Colonic mucosa (tissue), 4 donors: ENCODE results near the gene PEX3. TPM values are rescaled to one million over a fixed set of nuclear protein-coding genes. Genes with fewer than 3 reads are reported as not detected.
"Not testable (repeated sequence)": the region's sequence is repeated elsewhere in the genome, so short reads cannot be mapped to it uniquely, and the experiment has no call there.

Experiments
- DNase-seq: peaks from one replicate; pipeline ENCODE4 v3.0.0-alpha.2; 2020
- H3K27ac ChIP-seq: fragments of 200-600 bp; one replicate; pipeline ENCODE4 v1.8.0; 2021
- H3K27me3 ChIP-seq: fragments of 200-600 bp; one replicate; pipeline ENCODE4 v1.8.0; 2021
- H3K36me3 ChIP-seq: fragments of 200-600 bp; one replicate; pipeline ENCODE4 v1.8.0; 2021
- H3K4me1 ChIP-seq: fragments of 200-600 bp; one replicate; pipeline ENCODE4 v1.8.0; 2021; ENCODE audit warnings: mild to moderate bottlenecking
- H3K4me3 ChIP-seq: fragments of 200-600 bp; one replicate; pipeline ENCODE4 v1.8.0; 2021
- H3K9ac ChIP-seq, 2 donors: one replicate each; pipeline ENCODE4 v1.7.0; 2013; ENCODE audit warnings: control low read depth in 2 of 2, low read depth in 2 of 2, low read length in 2 of 2
- H3K9me3 ChIP-seq: fragments of 200-600 bp; one replicate; pipeline ENCODE4 v1.8.0; 2021
- intact Hi-C: fragments of 100-400 bp; cut with DNase I; formaldehyde crosslinking; loops from one replicate; pipeline ENCODE4 v1.14.1; 2022
- total RNA-seq, 2 donors: library from RNA; stranded (reverse); fragmentation: NEBNext Ultra II Directional in 1 of 2; extraction: Animal tissue kit (Norgen Biotek cat#: 25700) in 1 of 2; gene quantifications; one replicate each; pipeline ENCODE4 v1.2.1, GENCODE V29; 2021
- TF ChIP-seq, protein P1 (sequence below): fragments of 200-600 bp; IDR thresholded peaks from one replicate; pipeline ENCODE4 v1.8.0; 2022; ENCODE audit warnings: antibody characterized with exemption, mild to moderate bottlenecking
- donor health status: healthy.
- donor health status: DM: no; HTN: no; CAD: no.
- donor health status: DM: no; HTN: no; CAD: no.

PEX3 gene
- total RNA-seq, 2 donors from 2014 or later, result 9.1 to 11.1 TPM

DNA sequence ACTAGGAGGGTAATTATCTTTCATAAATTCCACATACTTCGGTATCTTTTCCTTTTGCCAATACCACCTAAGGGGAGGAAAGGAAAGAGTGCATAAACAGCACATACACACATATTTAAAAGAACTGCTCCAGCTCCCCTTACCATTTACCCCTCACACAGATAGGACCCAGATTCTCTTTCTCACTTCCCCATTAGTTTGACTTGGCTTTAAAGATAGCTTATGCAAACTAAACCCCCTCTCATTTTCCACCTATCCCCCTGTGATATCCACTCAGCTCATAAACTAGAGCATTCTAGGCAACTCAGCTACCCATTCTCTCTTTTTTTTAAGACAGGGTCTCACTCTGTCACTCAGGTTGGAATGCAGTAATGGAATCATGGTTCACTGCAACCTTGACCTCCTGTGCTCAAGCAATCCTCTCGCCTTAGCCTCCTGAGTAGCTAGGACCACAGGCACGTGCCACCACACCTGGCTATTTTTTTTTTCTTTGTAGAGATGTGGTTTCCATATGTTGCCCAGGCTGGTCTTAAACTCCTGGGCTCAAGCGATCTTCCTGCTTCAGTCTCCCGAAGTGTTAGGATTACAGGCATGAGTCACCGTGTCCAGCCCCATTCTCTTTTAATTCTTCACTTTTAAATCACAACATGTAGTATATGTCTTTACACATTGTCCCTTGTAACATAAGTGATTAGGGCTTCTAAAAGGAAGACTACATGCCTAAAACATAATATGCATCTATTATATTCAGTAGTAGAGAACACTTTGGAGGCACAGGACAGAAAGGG lies 56.9 kb downstream of the PEX3 start:
- H3K36me3 ChIP-seq, result no peaks in the 10 kb centered on the region
- no peak overlapping the region for H3K4me3 ChIP-seq
- no peaks in the 10 kb centered on the region for H3K9me3 ChIP-seq
- intact Hi-C loops, result no loop called here
- H3K9ac ChIP-seq, result no peak overlapping the region
- H3K4me1 ChIP-seq, result peaks cover 3% of the 10 kb centered on the region
- no peaks in the 10 kb centered on the region for H3K27me3 ChIP-seq
- no peak overlapping the region for H3K27ac ChIP-seq
- TF ChIP-seq, protein P1, sequence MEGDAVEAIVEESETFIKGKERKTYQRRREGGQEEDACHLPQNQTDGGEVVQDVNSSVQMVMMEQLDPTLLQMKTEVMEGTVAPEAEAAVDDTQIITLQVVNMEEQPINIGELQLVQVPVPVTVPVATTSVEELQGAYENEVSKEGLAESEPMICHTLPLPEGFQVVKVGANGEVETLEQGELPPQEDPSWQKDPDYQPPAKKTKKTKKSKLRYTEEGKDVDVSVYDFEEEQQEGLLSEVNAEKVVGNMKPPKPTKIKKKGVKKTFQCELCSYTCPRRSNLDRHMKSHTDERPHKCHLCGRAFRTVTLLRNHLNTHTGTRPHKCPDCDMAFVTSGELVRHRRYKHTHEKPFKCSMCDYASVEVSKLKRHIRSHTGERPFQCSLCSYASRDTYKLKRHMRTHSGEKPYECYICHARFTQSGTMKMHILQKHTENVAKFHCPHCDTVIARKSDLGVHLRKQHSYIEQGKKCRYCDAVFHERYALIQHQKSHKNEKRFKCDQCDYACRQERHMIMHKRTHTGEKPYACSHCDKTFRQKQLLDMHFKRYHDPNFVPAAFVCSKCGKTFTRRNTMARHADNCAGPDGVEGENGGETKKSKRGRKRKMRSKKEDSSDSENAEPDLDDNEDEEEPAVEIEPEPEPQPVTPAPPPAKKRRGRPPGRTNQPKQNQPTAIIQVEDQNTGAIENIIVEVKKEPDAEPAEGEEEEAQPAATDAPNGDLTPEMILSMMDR, result no peak
- no peak for DNase-seq

DNA sequence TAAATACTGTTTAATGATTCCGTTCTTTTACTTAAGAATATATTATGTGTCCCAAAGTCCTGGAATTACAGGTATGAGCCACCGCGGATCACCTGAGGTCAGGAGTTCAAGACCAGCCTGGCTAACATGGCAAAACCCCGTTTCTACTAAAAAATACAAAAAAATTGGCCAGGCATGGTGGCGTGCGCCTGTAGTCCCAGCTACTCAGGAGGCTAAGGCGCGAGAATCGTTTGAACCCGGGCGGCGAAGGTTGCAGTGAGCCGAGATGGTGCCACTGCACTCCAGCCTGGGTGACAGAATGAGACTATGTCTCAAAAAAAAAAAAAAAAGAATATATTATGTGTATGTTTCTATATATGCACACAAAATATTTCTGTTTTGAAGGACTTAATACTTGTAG lies 59.7 kb downstream of the PEX3 start:
- H3K9ac ChIP-seq, DNase-seq, intact Hi-C loops, H3K9me3 ChIP-seq, H3K4me1 ChIP-seq, H3K36me3 ChIP-seq, H3K27me3 ChIP-seq, H3K27ac ChIP-seq: not testable (repeated sequence)
- peak overlapping the region; percentile 77 for H3K4me3 ChIP-seq

DNA sequence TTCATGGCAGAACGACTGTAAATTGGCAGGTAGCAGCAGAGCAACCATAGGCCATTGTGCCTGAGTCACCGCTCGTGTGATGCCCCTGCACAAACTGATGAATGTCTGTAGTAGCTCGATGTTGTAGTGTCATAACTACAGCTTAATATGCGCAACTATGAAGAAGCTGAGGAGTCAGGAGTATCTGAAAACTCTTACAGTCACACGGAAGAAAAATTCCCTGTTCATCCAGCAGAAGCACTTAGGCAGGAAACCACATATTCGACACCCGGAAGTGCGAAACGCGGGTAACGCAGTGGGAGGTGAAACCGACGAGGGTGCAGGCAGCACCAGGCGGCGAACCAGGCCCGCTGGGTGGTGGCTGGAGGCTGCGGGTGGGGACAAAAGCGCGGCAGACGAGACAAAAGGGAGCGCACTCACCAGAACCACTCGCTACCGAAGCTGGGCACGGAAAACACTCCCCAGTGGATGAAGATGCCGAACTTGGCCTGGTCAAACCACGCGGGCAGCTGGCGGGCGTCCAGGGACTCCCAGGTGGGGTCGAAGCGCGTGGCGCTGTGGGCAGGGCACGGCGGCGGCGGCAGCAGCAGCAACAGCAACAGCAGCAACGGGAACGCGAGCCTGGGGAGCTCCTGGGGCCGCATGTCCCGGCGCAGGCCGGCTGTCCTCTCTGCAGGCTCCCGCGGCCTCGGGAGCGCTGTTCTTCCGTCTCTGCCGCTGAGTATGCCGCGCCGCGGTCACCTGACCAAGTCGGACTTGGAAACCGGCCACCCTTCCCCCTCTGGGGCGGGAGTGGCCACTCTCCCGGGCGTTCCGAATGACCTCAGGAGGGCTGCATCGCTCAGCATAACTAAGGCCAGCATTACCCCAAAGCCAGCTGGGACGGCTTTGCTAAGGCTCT lies 60.6 kb downstream of the PEX3 start, which contains the start of gene FUCA2:
FUCA2 (minus strand) TSS at position 730 of the 901 bp plus-strand sequence; CDS start at position 644, 86 bp downstream.
- H3K4me1 ChIP-seq, result peaks cover 3% of the 10 kb centered on the region
- TF ChIP-seq, protein P1, result no peak
- no peaks in the 10 kb centered on the region for H3K36me3 ChIP-seq
- H3K4me3 ChIP-seq, result peak within 1 kb of the TSS; percentile 77
- peak within 1 kb of the TSS; percentile 89 for H3K27ac ChIP-seq
- DNase-seq, result peak; percentile 97
- no peaks in the 10 kb centered on the region for H3K27me3 ChIP-seq
- no peaks in the 10 kb centered on the region for H3K9me3 ChIP-seq
- peak within 1 kb of the TSS; percentile 86 to 94 for H3K9ac ChIP-seq
- intact Hi-C loops, result no loop called here

DNA sequence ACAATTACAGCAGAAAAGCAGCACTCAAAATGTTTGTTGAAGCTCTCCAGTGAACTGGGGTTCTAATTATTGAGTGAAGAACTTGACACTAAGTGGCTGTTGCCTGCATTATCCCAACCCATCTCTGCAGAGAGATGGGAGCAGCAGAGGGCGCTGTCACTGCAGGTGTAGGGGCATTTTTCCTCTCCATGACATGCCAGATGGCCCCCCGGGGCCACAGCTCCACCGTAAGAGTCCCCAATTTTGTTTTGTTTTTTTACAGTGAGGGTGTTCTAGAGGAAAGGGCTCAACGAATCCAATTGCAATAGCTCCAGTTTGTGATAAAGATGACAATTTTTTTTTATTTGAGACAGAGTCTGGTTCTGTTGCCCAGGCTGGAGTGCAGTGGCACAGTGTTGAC lies 62.8 kb downstream of the PEX3 start:
- Histone ChIP-seq H3K9me3 (no peaks in the 10 kb centered on the region), H3K4me3 (no peak overlapping the region), H3K27me3 (no peaks in the 10 kb centered on the region), H3K4me1 (peaks cover 3% of the 10 kb centered on the region), H3K9ac (no peak overlapping the region), H3K36me3 (no peaks in the 10 kb centered on the region), H3K27ac (no peak overlapping the region)
- intact Hi-C loops, result no loop called here
- TF ChIP-seq, protein P1, result peak; percentile 52
- peak; percentile 69 for DNase-seq

DNA sequence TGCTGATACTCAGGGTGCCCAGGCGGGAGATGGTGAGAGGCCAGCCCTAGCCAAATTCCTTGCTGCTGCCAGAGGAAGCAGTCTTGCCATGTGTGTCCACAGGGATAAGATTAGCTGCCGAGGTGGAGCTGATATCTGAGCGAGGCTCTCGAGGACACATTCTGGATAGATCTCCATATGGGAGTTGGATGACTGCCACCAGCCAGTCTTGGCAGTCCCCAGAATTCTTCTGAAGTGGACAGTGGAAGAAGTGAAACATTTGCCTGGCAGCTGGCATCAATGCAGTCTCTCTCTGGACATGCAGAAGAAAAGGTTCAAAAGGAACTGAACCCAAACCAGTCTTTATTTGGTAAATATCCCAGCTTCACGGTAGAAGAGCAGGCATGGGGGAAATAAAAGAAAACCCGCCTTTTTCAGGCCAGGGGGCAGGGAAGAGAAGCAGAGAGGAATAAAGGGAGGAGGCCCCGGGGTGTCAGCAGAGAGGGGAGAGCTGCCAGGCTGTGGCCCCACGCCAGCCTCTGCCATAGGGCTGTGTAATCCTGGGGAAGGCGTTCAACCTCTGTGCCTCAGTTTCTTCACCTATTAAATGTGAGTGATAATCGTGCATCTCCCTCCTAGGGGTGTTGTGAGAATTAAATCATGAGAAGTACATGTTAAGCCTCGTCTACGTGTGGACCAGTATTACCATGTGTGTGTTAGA lies 64.6 kb downstream of the PEX3 start:
- no peaks in the 10 kb centered on the region for H3K27me3 ChIP-seq
- H3K9me3 ChIP-seq, result no peaks in the 10 kb centered on the region
- H3K4me1 ChIP-seq, result no peaks in the 10 kb centered on the region
- no peak overlapping the region for H3K9ac ChIP-seq
- H3K36me3 ChIP-seq, result no peaks in the 10 kb centered on the region
- TF ChIP-seq, protein P1, result no peak
- DNase-seq, result peak; percentile 27
- H3K4me3 ChIP-seq, result no peak overlapping the region
- H3K27ac ChIP-seq, result no peak overlapping the region
- intact Hi-C loops, result no loop called here
